GM12873 (cell line): Measurements from ENCODE around the gene MEIKIN.

Experiments
- CTCF ChIP-seq: IDR thresholded peaks from 2 replicates; pipeline ENCODE4 v1.5.1; 2012; ENCODE audit warnings: low read depth, mild to moderate bottlenecking, moderate library complexity, low read length, control low read depth; ENCODE audit not compliant: insufficient read depth; ENCODE audit errors: missing control alignments

Gene MEIKIN

GRCh38 chr5:131774652-131775367, 170.7 kb downstream of the MEIKIN start:
- TF ChIP-seq CTCF = no peak

- TF ChIP-seq CTCF = no peak
These were observed 171.7 kb downstream of the MEIKIN start for GRCh38 chr5:131773805-131774204.

GRCh38 chr5:131771692-131772091, 173.8 kb downstream of the MEIKIN start:
- TF ChIP-seq CTCF = no peak

- TF ChIP-seq CTCF = no peak
These were observed 175.5 kb downstream of the MEIKIN start for GRCh38 chr5:131769961-131770360.

- TF ChIP-seq CTCF = no peak
These were observed 176.1 kb downstream of the MEIKIN start for GRCh38 chr5:131769336-131769735.

- no peak for TF ChIP-seq CTCF
These were observed 177.6 kb downstream of the MEIKIN start for GRCh38 chr5:131767891-131768290.

- no peak for TF ChIP-seq CTCF
These were observed 178.8 kb downstream of the MEIKIN start for GRCh38 chr5:131766689-131767088.
